ENCODE data around the gene PIGBOS1.

DNA sequence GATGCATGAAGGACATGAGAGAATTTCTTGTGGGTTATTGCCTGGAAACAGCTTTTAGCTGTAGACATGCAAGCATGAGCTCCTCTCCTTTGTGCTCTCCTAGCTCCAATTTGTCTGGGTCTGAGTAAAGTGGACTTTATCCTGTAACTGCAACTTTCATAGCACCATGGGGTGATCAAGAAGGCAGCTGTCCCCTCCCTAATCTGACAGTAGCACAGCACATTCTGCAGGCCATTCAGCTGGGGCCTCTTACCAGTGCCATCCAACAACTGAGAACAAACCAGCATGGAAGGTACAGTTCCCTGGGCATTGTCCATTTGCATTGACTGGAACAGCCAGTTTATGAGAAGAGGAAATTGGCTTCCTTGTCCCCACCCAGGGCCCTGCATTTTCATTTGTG, 21.6 kb downstream of the PIGBOS1 start:
- TF ChIP-seq, protein P1, sequence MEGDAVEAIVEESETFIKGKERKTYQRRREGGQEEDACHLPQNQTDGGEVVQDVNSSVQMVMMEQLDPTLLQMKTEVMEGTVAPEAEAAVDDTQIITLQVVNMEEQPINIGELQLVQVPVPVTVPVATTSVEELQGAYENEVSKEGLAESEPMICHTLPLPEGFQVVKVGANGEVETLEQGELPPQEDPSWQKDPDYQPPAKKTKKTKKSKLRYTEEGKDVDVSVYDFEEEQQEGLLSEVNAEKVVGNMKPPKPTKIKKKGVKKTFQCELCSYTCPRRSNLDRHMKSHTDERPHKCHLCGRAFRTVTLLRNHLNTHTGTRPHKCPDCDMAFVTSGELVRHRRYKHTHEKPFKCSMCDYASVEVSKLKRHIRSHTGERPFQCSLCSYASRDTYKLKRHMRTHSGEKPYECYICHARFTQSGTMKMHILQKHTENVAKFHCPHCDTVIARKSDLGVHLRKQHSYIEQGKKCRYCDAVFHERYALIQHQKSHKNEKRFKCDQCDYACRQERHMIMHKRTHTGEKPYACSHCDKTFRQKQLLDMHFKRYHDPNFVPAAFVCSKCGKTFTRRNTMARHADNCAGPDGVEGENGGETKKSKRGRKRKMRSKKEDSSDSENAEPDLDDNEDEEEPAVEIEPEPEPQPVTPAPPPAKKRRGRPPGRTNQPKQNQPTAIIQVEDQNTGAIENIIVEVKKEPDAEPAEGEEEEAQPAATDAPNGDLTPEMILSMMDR (conservative IDR thresholded peaks at IDR 0.05; ENCODE audit: low read depth, low read length), result no peak
- no peak for TF ChIP-seq EZH2 (IDR thresholded peaks at IDR 0.05; ENCODE audit: borderline replicate concordance, low read depth, low read length, poor library complexity, severe bottlenecking)
